ACHN (cell line): ENCODE measurements around the gene MEGF9.
"Not testable (repeated sequence)": the region's sequence is repeated elsewhere in the genome, so short reads cannot be mapped to it uniquely, and the experiment has no call there.

ENCODE experiments used
- DNase-seq: peaks from one replicate; pipeline ENCODE4 v3.0.0-alpha.2; 2015
- in situ Hi-C: cut with HindIII; loops from 2 replicates; pipeline ENCODE4 v1.10.0; 2017; ENCODE audit warnings: low sequenced_read_pairs, low pct_ligation_motif_present, low pct_unique_long_range_greater_than_20kb

The MEGF9 gene

DNA sequence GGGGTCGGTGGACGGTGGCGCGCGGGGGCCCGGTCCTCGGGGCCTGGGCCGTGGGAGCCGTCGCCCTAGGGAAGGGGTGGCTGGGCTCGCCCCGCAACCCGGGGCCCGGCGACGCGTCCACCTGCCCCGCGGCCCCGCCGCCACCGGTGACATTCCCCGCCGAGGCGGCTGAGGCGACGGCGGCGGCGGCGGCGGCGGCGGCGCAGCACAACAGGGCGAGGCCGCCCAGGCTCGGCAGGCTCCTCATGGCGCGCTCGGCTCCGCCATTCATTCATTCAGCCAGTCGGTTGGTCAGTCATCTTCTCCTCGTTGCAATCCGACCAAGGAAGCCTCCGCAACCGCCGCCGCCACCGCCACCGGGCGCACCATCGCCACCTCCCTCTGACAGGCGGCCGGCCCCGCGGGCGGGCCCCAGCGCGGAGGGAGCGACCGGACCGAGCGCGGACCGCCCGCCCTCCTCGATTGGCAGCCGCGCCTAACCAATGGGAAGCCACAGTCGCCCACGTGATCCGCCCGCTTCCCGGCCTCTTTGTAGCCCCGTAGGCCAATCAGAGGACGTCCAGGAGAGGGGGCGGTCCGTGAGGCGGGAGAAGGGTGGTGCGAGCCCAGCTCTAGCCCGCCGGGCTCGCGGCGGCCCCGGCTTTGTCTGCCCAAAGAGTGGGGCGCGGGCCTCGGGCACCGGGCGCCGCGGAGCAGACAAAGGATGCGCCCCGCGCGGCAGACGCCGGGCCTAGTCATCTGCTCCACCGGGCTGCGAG is at the start of gene MEGF9:
Gene MEGF9, minus strand, starts transcription at position 383 of the 758 bp plus-strand sequence. Its CDS starts 112 bp downstream, at position 271.
- DNase-seq, result peak; percentile 95
- in situ Hi-C loops, result no loop called here

DNA sequence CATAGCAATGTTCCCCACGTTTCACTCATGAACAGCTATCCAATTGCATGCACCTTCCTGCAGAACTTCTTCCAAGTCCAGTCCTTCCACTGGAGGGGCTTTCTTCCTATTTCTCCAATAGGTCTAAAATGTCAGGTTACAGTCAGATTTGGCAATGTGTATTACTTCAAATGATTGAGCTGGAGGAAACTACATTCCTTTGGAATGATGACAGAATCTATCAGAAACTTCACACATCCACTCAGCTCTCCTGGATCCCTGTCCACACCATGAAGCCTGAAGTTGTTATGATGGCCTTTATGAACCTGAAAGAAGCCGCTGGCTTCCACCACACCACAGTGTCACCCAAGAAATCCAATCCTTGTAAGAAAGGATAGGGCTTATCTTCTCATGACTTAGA is 46.7 kb upstream of the MEGF9 start:
- no peak for DNase-seq
- in situ Hi-C loops, result no loop called here

DNA sequence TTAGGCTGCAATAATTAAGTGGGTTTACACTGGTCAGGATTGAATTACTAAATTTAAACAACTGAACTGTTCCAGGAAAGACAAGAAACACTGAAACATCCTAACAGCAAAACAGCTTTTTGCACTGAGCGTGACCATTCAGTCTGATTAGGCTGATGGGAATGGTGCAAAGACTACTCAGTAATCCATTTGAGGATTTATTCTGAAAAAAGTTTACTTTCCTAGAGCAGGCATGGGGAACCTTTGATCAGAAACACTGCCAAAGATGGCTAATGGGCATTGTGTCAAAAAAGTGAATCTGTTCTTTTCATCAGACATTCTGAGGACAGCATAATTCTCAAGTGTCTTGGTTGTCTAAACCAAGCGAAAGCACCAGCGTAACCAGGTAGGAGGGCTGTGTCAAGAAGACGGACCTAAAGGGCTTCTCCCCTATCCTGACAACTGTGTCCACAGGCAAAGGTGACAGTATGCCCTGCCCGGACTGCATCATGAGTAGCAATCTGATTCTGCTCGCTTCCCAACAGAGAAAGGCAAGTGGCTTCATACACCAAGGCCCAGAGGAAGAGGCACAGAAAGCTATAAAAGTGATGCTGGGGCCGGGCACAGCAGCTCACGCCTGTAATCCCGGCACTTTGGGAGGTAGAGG is 45.6 kb upstream of the MEGF9 start:
- in situ Hi-C loops, result no loop called here
- no peak for DNase-seq

DNA sequence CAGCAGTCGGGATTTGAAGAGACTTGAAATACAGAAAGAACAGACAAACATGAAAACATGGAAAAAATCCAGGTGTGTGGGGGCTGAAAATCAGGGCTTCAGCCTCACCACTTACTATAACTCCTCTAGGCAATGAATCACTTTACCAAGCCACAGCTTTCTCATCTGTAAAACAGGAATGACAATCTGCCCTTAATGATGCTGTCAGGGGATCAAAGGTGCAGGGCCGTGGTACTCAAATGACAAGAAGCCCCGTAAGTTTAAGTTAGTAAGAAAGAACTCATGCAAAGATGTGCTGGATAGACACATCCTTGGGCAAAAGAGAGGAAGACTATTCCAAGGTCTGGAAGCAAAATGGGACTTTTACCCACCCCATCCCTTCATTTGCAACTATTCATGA is 44.3 kb upstream of the MEGF9 start:
- no peak for DNase-seq

DNA sequence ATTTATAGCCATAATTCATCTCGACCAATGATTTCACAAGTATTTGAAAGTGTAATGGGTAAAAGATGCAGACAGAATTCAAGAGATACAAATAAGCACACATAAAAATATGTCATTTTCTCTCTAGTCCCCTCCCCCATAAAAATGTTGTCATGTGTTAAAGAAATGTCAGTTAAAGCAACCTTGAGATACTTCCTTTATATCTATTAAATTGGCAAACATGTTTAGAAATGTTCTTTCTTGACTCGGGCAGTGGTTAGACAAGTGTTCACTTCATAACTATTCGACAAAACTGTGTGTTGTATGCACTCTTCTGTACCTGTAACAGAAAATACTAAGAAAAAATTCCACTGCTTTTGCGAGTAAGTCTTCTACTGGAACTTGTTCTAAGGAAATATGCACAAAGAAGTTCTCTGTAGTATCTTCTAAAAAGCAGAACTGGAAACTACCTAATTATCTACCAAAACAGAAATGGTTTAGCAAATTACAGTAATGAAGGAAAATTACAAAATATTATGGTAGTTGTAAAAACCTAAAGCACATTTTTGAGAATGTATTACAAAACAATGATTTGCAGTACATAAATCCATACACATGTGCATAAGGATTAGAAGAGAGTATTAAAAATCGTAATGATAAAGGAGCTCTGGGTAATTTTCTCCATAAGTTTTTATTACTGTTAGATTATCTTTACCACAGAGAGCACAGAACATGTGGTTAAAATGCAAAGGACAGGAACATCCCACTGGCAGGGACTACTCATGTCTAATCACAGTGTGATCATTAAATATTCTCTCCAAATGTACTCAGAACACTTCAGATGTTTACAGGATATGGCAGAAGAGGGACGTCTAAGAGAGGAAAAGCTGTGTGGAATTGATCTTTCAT is 43.0 kb upstream of the MEGF9 start:
- no peak for DNase-seq
- in situ Hi-C loops, result no loop called here

More for the DNA sequence above, 44.3 kb upstream of the MEGF9 start:
- in situ Hi-C loops, result no loop called here

DNA sequence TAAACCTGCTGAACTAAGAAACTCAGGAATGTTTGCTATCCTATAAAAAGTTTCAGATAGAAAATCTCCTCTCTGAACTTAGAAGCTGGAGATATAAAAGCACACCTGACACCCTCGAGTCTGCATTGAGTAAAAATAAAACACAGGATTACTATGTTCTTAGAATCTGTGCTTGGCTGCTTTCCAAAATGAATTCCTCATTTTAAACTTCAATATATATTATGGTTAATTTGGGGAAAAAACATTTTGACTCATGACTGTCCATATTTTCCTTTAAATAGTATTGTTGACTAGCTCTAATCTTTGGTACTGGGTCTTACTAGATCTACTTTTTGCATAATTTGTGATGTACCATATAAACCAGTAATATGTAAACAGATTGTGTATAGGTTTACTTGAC is 42.3 kb upstream of the MEGF9 start:
- no peak for DNase-seq
- in situ Hi-C loops, result no loop called here

DNA sequence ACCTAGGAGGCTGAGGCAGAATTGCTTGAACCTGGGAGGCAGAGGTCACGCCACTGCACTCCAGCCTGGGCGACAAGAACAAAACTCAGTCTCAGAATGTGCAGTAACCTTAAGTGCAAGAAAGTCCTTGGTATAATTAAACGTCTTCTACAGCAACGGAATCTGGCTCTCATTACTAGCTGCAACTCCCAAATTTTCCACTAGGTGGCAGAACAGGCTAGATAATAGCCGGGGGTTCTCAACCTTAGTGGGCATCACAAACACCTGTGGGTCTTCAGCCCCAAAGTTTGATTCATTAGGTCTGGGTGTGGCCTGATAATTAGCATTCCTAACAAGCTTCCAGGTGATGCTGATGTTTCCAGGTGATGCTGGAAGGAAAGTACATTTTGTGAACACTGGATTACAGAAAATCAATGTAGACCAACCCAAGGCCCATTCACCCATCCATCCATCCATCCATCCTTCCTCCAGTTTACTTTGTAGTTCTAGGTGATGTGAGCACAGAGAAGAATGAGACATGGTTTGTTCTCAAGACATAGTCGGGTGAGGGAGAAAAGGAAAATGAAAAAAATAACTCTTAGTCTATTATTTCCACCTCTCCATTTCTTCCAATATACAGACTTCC is 41.7 kb upstream of the MEGF9 start:
- in situ Hi-C loops, result no loop called here
- peak; percentile 56 for DNase-seq

DNA sequence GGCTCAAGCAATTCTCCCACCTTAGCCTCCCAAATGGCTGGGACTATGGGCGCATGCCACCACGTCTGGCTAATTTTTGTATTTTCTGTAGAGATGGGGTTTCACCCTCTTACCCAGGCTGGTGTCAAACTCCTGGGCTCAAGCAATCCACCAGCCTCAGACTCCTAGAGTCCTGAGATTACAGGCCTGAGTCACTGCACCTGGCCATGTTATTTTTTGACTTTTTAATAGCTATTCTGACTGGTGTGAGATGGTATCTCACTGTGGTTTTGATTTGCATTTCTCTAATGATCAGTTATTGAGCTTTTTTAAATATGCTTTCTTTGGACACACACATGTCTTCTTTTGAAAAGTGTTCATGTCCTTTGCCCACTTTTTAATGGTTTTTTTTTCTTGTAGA is 40.8 kb upstream of the MEGF9 start:
- in situ Hi-C loops, result no loop called here
- DNase-seq, result no peak

DNA sequence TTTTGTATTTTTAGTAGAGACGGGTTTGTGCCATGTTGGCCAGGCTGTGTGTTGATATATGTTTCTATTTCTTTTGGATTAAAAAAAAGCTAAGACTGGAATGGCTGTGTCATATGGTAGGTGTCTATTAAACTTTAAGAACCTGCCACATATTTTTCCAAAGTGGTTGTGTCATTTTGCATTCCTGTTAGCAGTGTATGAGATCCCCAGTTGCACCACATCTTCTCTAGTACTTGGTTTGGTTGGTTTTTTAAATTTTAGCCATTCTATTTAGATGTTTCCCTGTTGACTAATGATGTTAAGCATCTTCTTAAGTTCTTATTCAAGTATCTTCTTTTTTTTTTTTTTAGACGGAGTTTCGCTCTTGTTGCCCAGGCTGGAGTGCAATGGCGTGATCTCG is 36.2 kb upstream of the MEGF9 start:
- DNase-seq, result no peak
- in situ Hi-C loops, result no loop called here

DNA sequence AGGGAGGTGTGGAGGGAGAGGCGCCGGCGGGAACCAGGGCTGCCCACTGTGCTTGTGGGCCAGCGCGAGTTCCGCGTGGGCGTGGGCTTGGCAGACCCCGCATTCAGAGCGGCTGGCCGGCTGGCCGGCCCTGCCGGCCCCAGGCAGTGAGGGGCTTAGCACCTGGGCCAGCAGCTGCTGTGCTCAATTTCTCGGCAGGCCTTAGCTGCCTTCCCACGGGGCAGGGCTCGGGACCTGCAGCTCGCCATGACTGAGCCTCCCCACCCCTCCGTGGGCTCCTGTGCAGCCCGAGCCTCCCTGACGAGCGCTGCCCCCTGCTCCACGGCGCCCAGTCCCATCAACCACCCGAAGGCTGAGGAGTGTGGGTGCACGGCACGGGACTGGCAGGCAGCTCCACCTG is 32.1 kb upstream of the MEGF9 start:
- DNase-seq, in situ Hi-C loops: not testable (repeated sequence)

DNA sequence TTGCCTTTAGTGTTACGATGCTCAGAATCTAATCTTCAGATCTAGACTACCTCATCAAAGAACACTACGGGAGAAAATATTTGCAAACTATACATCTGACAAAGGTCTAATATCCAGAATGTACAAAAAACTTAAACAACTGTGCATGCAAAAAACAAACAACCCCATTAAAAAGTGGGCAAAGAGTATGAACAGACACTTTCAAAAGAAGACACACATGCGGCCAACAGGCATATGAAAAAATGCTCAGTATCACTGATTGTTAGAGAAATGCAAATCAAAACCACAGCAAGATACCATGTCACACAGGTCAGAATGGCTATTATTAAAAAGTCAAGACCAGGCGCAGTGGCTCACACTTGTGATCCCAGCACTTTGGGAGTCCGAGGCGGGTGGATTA is 31.0 kb upstream of the MEGF9 start:
- in situ Hi-C loops, result no loop called here
- no peak for DNase-seq

DNA sequence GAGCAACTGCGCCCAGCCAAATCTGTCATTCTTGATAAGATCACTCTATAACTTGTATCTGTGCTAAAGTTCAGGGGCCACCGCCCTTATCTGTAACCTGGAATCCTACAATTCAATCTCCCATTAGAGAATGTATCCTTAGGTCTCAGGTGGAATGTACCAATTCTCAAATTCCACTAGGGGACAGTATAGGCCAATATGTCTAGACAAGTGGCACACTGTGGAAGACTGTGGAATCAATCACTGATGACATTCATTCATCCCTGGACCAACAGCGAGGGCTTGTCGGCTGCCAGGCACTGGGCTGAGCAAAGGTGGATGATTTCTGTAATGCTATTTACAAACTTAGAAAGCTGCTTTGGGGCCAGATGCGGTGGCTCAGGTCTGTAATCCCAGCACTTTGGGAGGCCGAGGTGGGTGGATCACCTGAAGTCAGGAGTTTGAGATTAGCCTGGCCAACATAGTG is 28.7 kb upstream of the MEGF9 start:
- in situ Hi-C loops, result no loop called here
- DNase-seq, result peak; percentile 53

DNA sequence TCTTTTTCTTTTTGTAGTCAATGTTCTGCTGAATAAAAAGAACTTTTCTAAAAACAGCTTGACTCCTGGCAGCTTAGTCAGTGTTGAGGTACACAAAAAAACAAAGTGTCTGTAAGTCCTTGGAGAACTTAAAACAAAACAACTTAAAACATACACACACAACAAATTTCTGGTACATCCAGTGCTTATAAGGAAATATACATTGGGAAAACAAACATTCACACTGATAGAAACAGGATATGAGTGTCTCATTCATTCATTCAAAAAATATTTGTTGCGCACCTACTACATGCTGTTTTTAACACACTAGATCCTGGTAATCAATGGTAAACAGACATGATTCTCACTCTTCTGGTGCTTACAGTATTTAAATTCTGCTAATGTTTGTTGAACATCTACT is 27.4 kb upstream of the MEGF9 start:
- no peak for DNase-seq
- in situ Hi-C loops, result no loop called here

DNA sequence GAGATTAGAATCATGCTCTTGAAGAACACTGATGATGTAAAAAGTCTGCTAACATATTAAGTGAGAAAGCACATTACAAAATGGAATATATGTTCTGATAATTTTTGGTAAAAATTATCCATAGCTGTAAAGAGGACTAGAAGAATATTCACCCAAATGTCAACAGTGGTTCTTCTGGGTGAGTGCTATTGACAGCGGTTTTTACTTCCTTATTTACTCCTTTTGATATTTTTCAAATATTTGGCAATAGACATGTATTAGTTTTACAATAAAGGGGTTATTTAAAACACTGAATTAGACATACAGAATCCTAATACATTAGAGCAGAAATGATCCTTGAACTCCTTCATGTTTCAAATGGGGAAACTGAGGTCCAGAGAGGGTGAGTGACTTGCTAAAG is 26.9 kb upstream of the MEGF9 start:
- in situ Hi-C loops, result no loop called here
- DNase-seq, result no peak

DNA sequence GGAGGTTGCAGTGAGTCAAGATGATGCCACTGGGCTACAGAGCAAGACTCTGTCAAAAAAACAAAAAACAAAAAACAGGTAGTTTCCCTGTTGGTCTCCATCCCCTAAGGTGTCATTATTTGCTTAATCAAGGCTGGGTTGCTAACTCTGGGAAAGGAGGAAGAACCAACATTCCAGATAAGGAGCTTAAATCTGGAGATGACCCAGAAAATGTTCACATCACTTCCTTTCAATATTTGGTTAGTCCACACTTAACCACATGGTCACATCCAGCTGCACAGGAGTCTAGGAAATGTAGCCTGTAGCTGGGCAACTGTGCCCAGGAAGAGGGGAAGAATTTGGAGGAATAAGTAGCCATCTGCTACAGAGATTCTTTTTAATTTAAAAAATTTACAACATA is 25.9 kb upstream of the MEGF9 start:
- in situ Hi-C loops, result no loop called here
- DNase-seq, result no peak

DNA sequence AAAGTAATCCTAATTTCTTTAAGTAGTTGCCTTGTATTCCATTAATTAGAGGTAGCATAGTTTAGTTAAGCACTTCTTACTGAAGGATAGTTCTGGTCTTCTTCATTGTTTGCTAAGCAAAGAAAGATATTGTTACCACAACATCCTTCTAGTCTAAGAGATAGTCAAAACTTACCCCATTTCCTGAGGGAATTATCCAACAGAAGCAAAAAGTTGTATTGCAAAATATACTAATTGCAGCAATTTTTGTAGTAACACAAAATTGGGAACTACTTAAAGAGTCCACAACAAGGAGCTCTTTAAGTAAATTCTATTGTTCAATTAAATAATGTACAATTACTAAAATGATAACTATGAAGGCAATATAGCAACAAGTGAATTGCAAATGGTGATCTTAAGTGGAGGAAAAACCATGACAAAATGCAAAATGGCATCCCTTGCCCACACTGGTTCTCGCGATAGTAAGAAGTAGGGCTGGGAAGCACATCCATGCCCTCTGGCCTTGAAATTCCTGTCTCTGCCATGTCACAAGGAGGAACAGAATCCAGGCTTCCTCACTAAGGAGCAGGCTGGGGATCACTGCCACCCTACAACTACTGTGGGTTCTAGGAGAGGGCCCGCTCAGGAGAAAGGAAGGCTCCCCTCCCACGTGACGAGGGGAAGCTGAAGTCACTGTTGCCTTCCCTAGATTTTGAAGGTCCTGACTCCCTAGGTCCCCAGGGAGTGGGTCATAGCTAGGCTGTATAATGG is 23.3 kb upstream of the MEGF9 start:
- in situ Hi-C loops, result no loop called here

DNA sequence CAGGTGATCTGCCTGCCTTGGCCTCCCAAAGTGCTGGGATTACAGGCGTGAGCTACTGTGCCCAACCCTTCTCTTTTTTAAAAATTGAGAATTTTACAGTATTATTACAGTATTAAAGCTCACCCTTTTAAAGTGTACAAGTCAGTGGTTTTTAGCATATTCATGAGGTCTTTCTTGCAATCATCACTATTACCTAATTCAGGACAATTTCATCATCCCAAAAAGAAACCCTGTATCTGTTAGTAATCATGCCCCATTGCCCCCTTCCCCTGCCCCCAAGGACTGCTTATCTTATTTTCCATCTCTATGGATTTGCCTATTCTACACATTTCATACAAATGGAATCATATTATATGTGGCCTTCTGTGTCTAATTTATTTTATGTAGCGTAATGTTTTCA is 22.6 kb upstream of the MEGF9 start:
- no peak for DNase-seq
- in situ Hi-C loops, result no loop called here

More for the DNA sequence above, 23.3 kb upstream of the MEGF9 start:
- DNase-seq, result no peak

DNA sequence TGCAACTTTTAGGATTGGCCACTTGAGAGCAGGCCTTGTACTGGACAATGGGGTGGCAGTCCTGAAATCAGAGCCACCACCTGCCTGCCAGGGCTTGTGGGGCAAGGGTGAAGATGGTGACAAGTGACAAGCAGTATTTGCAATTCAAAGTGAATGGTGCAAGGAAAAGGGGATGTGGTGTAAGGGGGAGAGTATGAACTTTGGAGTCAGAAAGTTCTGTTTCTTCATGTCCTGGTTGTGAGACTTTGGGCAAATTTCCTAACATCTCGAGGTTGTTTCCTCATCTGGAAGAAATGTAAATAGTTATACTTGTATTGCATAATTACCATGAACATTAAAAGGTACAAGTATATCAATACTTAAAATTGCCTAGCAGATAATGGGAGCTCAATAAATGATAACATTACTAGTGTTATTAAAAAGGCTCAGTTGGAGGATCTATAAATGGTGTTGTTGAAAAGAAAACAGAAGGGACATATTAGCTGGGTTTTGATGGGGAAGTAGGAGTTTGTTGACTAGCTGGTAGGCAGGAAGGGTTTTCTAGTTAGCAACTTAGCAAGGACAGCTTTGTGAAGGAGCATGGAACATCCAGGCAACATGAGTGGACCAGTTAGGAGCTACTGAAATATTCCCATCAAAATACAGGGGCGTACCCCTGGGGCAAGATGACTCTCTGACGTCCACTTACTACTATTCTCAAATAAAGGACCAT is 21.3 kb upstream of the MEGF9 start:
- DNase-seq, result no peak
- in situ Hi-C loops, result no loop called here
